Suppressor macrophage (primary cell): Measurements from ENCODE around the gene NWD2.
"Not testable (repeated sequence)": the region's sequence is repeated elsewhere in the genome, so short reads cannot be mapped to it uniquely, and the experiment has no call there.

Experiments used
- DNase-seq, 4 experiments: peaks; one replicate each; pipeline ENCODE4 v3.0.0-alpha.2; 2020 to 2022
- total RNA-seq, 17 experiments: gene quantifications; one replicate each; lab custom pipeline; 2026; ENCODE audit warnings: mixed read lengths in 6 of 17, inconsistent platforms in 3 of 17; lab: John Stamatoyannopoulos, UW

The NWD2 gene, protein sequence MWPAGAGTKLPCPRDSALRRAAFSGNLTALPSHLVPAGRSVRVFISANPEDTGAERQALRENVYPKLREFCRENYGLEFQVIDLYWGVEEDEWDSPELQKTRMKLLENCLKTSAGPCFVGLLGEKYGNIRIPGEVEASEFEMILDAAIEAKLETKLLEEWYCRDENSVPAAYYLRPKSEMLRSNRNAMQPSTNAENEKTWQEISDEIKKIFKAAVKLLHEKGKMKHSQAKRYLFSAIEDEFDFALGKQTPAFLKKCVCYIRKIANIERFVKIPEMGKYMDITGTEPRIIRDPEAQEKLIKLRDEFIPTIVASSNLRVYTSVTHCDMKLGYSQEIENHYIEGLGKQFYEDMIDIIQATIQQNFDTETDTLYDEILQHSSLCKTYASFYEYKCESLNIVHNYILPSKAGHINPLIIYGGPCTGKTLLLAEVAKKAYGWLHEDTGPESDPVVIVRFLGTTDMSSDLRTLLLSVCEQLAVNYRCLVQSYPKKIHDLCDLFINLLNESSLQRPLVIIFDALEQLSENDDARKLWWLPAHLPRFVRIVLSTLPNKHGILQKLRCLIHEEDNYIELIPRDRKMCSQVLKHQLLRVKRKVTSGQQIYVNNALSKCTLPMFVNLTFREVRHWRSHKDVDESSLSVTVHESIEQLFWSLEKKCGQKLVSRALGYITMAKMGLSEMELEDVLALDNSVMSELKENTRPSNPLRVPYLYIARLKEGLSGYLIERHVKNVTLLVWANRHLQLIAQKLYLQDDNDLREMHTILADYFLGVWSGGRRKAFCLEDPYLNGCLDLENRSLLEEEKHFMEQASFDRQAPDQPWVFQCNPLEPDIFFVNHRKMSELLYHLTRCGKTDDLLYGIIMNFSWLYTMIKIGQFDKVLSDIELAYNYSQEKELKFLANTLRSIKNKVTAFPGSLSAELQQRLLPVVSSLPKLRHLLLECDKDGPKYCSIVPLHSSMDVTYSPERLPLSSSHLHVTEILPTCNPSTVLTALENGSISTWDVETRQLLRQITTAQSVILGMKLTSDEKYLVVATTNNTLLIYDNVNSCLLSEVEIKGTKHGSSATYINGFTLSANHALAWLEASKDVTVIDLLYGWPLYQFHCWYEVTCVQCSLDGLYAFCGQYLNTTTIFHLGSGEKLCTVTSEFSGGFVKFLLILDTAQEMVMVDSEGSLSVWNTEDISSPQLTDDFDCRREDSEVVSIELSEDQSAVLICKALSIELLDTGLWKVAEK (N-terminal part only)
- total RNA-seq: 0 to 3.4 (median 0) reads per million in 17 experiments

- peak in 1 of 4 experiments; percentile 17 for DNase-seq
Observed at GRCh38 chr4:37244583-37245390, at the start of gene NWD2. Gene NWD2, plus strand, starts transcription at chr4:37244743. Its CDS starts 325 bp downstream, at chr4:37245068.

- peak; percentile 3 to 40 (median 14) for DNase-seq
Observed at GRCh38 chr4:37197899-37198298, 46.6 kb upstream of the NWD2 start.

DNA sequence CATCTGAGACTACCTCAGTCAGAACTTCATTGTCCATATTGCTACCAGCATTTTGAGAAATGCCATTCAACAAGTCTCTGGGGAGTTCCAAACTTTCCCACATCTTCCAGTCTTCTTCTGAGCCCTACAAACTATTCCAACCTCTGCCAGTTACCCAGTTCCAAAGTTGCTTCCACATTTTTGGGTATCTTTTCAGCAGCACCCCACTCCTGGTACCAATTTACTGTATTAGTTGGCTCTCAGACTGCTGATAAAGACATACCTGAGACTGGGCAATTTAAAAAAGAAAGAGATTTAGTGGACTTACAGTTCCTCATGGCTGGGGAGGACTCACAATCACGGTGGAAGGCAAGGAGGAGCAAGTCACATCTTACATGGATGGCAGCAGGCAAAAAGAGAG lies 39.8 kb upstream of the NWD2 start:
- not testable (repeated sequence) for DNase-seq

GRCh38 chr4:37216209-37216608 lies 28.3 kb upstream of the NWD2 start:
- DNase-seq: no peak

- DNase-seq: no peak
Observed at GRCh38 chr4:37219242-37219641, 25.3 kb upstream of the NWD2 start.

DNA sequence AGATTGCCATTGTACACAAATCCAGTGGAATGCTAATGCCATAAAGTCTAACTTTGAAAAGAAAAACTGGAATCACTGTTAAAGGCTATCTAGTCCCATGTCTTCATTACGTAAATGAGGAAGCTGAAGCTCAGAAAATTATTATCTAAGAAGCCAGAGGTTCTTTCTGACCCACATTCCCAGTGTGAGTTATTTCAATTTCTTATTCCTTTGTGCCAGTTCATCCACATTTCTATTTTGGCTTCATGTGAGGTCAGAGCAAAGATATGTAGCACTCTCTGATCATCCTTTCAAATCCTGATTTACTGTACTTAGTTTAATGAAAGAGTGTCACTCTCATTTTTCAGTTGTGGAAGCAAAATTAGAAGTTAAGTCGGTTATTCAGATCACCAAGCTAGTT lies 24.6 kb upstream of the NWD2 start:
- DNase-seq: no peak

DNA sequence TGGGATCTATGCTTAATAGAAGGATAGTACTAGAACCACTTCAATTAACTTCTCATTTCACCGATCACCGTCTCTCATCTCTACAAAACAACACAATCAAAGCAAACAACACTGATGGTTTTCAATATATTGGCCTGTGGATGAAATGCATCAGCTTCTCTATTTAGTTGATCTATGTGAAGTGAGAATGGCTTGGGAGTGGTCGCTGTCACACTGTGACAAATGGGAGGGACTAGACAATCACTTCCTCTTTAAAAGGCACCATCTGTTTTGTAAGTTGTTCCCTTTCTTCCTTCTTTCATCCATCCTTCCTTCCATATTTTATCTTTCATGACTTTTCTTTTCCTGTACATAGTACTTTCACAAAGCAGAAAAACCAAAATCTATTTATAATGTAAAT lies 23.9 kb upstream of the NWD2 start:
- DNase-seq: no peak

GRCh38 chr4:37223732-37224131 lies 20.8 kb upstream of the NWD2 start:
- DNase-seq: no peak

DNA sequence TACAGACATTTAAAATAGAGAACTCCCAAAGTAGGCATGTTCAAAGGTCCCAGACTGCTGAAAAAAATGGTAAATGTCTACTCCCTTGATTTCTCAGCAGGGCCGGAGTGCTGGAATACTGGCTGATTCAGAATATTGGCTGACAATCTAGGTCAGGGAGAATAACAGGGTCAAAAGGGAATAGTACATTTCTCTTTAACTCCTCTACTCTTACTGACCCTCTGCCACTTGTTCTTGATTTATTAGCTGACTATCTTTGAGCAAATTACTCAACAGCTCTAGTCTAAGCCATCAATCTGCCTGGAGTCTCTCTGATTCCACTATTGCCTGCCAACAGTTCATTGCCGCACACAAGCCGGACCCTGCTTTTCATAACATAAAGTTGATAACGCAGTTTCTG lies 19.7 kb upstream of the NWD2 start:
- no peak for DNase-seq

- peak; percentile 13 to 49 (median 44) for DNase-seq
Observed at GRCh38 chr4:37225778-37226177, 18.8 kb upstream of the NWD2 start.

GRCh38 chr4:37232315-37232714 lies 12.2 kb upstream of the NWD2 start:
- DNase-seq: no peak

GRCh38 chr4:37236165-37236564 lies 8.4 kb upstream of the NWD2 start:
- peak in 1 of 4 experiments; percentile 8 for DNase-seq

DNA sequence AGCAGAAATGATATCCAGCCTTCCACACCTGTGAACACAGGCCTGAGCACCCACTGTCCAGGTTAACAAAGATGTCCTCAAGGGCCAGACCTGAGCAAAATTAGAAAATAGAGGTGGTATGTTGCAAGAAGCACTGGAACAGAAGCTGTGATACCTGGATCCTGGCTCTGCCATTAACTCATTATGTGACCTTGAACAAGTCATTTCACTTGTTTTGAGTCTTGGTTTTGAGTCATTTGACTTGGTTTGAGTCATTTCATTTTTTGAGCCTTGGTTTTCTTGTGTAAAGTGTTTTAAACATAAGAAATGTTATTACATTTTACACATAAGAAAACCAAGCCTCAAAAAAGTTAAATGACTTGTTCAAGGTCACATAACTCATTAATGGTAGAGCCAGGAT lies 2.9 kb upstream of the NWD2 start:
- no peak for DNase-seq

- DNase-seq: no peak
Observed at GRCh38 chr4:37243051-37243450, 1.5 kb upstream of the NWD2 start.

DNA sequence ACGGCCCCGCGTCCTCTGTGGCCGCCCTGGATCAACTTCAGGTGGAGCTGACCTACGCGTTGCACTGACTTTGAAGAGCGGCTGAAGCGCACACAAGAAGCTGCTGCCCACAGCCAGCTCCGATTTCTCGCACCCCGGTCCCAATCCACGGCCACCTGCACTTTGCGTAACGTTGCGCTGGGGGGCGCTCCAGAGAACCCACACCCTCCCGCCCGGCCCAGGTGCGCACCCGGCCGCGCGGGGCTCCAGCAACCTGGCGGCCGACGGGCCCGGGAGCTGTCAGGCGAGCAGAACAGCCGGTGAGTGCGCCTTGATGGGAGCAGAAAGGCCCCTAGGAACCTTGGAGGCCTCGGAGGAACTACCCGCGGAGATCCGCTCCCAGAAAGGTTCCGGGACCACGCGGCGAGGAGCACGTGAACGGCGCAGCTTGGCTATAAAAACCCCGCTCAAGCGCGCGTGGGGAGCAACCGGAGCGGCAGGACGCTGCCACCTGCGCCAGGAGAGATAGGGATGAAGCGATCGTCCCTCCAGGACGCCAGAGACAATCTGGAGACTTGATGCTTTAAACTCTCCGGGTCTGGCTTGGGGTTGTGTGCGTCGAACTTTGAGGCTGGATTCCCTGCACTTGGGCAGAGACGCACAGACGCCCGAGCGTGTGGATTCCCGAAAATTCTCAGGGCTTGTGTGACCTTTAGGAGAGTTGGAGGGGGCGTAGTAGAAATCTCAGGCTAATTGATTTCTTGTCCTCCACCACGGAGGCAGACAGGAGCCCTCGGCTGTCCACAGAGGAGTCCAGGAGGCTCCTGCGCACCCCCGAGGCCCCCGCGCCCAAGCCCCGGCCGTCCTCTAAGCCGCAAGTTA lies 591 bp upstream of the NWD2 start:
- DNase-seq: no peak

DNA sequence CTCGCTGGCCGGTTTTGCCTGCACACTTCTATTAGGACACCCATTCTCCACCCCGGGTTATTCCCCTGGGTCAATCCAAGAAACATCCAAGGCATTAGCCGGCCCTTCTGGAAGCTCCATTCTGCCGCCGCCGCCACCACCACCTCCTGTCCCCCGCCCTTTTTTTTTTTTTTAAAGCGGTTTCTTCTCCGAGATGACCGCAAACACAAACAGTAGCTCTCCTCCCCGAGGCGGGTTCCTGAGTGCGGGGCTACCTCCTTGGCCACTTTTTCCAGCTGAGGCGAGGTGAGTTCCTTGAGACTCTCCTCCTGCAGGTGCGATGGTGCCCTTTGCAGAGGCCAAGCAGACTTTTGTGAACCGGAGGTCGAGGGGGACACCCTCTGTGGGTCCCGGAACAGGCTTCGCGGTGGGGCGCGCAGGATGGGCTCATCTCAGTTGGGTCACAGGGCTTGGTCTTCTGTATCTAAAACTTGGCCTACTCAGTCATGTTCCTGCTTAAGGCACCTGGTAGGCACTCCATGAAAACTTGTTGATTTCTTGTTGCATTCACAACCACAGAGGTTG lies 930 bp downstream of the NWD2 start:
- DNase-seq: no peak

DNA sequence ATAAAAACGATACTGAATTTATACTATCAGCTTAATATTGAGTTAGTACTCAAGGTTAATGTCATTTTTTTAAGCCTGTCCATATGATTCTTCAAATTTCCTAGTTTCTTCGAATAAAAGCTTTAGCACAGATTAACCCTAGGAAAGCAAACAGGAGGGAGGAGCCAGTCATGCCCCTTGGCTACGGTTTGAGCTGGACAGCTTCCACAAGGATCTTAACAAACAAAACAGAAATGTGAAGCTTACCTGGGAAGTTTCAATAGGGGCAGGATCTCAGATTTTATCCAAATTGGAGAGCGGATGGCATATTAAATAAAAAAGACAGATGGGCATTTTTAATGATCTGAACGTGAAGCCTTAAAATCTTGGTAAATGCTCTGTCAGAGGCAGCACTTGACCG lies 2.3 kb downstream of the NWD2 start:
- no peak for DNase-seq

- DNase-seq: no peak
Observed at GRCh38 chr4:37258221-37258620, 13.7 kb downstream of the NWD2 start.

- DNase-seq: no peak
Observed at GRCh38 chr4:37268319-37268718, 23.8 kb downstream of the NWD2 start.

DNA sequence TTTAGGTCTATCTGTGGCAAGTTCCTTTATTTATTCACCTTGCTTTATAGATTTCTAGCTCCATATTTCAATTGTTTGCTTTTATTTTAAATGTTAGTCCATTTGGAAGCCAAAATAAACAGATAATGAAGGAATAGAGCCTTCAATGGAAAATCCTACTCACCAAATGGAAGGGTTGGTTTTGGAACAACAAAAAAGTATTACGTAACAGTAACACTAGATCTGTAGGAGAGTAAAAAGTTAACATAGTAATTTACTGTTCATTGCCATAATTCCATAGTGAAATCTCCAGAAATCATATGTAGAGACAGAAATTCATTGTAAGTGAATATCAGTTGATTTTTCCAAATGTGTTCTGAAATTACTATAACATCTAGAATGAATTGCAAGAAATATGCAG lies 34.6 kb downstream of the NWD2 start:
- DNase-seq: no peak
